ENCODE measurements around the gene EDC3. TPM values are rescaled to one million over a fixed set of nuclear protein-coding genes. Genes with fewer than 3 reads are reported as not detected.
A peak's percentile ranks its signal among the peaks of the same experiment; 100 is the strongest.

Gene EDC3
- total RNA-seq, 2 experiments from 2014 or later = 34.9 to 41.1 TPM

GRCh38 chr15:74593122-74593521, 102.7 kb downstream of the EDC3 start:
- POLR2A ChIA-PET = no interaction called here

GRCh38 chr15:74592222-74592621, 103.6 kb downstream of the EDC3 start:
- H3K27ac Mint-ChIP-seq = no peak overlapping the region

More at GRCh38 chr15:74593122-74593521, 102.7 kb downstream of the EDC3 start:
- H3K27me3 Mint-ChIP-seq = no peaks in the 10 kb centered on the region
- H3K4me1 Mint-ChIP-seq = peaks cover 4% of the 10 kb centered on the region
- DNase-seq = no peak
- peak overlapping the region; percentile 57 for H3K27ac Mint-ChIP-seq
- no peaks in the 10 kb centered on the region for H3K9me3 Mint-ChIP-seq
- CTCF ChIA-PET = interaction anchor here (0.7 kb wide), 1 partner anchor 15 kb away, joined by 4 read pairs; no protein-coding TSS in a partner anchor
- peaks cover 36% of the 10 kb centered on the region for H3K36me3 Mint-ChIP-seq (ENCODE audit: low read depth)
- no peak overlapping the region for H3K4me3 Mint-ChIP-seq

GRCh38 chr15:74589826-74590225, 106.0 kb downstream of the EDC3 start:
- CTCF ChIA-PET = interaction anchor here (1.0 kb wide), 2 partner anchors 13 to 43 kb away, joined by 3 read pairs; no protein-coding TSS in a partner anchor
- H3K27ac Mint-ChIP-seq = no peak overlapping the region
- H3K9me3 Mint-ChIP-seq = no peaks in the 10 kb centered on the region
- peaks cover 36% of the 10 kb centered on the region for H3K36me3 Mint-ChIP-seq (ENCODE audit: low read depth)
- no peak for DNase-seq
- H3K27me3 Mint-ChIP-seq = no peaks in the 10 kb centered on the region
- H3K4me3 Mint-ChIP-seq = no peak overlapping the region
- H3K4me1 Mint-ChIP-seq = no peaks in the 10 kb centered on the region
- POLR2A ChIA-PET = no interaction called here

More at GRCh38 chr15:74592222-74592621, 103.6 kb downstream of the EDC3 start:
- peaks cover 35% of the 10 kb centered on the region for H3K36me3 Mint-ChIP-seq (ENCODE audit: low read depth)
- ChIA-PET CTCF (no interaction called here), POLR2A (no interaction called here)
- H3K4me3 Mint-ChIP-seq = no peak overlapping the region
- no peaks in the 10 kb centered on the region for H3K9me3 Mint-ChIP-seq
- no peak for DNase-seq
- no peaks in the 10 kb centered on the region for H3K27me3 Mint-ChIP-seq
- no peaks in the 10 kb centered on the region for H3K4me1 Mint-ChIP-seq

- H3K9me3 Mint-ChIP-seq = no peaks in the 10 kb centered on the region
- peaks cover 9% of the 10 kb centered on the region for H3K4me1 Mint-ChIP-seq
- no peak overlapping the region for H3K4me3 Mint-ChIP-seq
- H3K27me3 Mint-ChIP-seq = no peaks in the 10 kb centered on the region
- DNase-seq = no peak
- CTCF ChIA-PET = no interaction called here
- H3K36me3 Mint-ChIP-seq (ENCODE audit: low read depth) = peaks cover 21% of the 10 kb centered on the region
- POLR2A ChIA-PET = no interaction called here
- H3K27ac Mint-ChIP-seq = no peak overlapping the region
These were observed 110.0 kb downstream of the EDC3 start for GRCh38 chr15:74585857-74586256.

GRCh38 chr15:74585191-74585590, 110.6 kb downstream of the EDC3 start:
- Mint-ChIP-seq H3K4me1 (peaks cover 9% of the 10 kb centered on the region), H3K9me3 (no peaks in the 10 kb centered on the region), H3K36me3 (ENCODE audit: low read depth) (peaks cover 17% of the 10 kb centered on the region), H3K4me3 (no peak overlapping the region), H3K27ac (no peak overlapping the region), H3K27me3 (no peaks in the 10 kb centered on the region)
- ChIA-PET POLR2A (no interaction called here), CTCF (interaction anchor here (1.0 to 1.5 kb wide), 3 partner anchors 9 to 14 kb away, joined by 3 read pairs; no protein-coding TSS in a partner anchor)
- DNase-seq = no peak

- Mint-ChIP-seq H3K36me3 (ENCODE audit: low read depth) (peaks cover 14% of the 10 kb centered on the region), H3K27me3 (no peaks in the 10 kb centered on the region), H3K4me3 (no peak overlapping the region), H3K4me1 (peaks cover 9% of the 10 kb centered on the region), H3K9me3 (no peaks in the 10 kb centered on the region), H3K27ac (peak overlapping the region; percentile 19)
- ChIA-PET CTCF (interaction anchor here (1.0 to 1.5 kb wide), 3 partner anchors 9 to 13 kb away, joined by 3 read pairs; no protein-coding TSS in a partner anchor), POLR2A (no interaction called here)
- DNase-seq = no peak
These were observed 111.0 kb downstream of the EDC3 start for GRCh38 chr15:74584779-74585178.

- Mint-ChIP-seq H3K36me3 (ENCODE audit: low read depth) (peaks cover 10% of the 10 kb centered on the region), H3K4me3 (no peak overlapping the region), H3K27ac (peak overlapping the region; percentile 19), H3K4me1 (peaks cover 9% of the 10 kb centered on the region), H3K9me3 (no peaks in the 10 kb centered on the region), H3K27me3 (no peaks in the 10 kb centered on the region)
- POLR2A ChIA-PET = no interaction called here
- DNase-seq = no peak
- CTCF ChIA-PET = interaction anchor here (0.6 to 1.5 kb wide), 5 partner anchors 8 to 920 kb away, joined by 3 to 5 read pairs (median 3); no protein-coding TSS in a partner anchor
These were observed 111.6 kb downstream of the EDC3 start for GRCh38 chr15:74584204-74584603.

Other genes starting within 250 kb of the EDC3 start
- gene UBL7, start 234.9 kb downstream of the EDC3 start, total RNA-seq = 10 to 100 TPM; 52.2 to 53.7 TPM
- gene ARID3B, start 154.8 kb downstream of the EDC3 start, total RNA-seq = 10 to 100 TPM; 28.3 to 29.0 TPM
- gene CLK3, start 80.2 kb downstream of the EDC3 start, total RNA-seq = 100 to 1,000 TPM; 126 to 134 TPM
- 1 to 10 TPM; 2.2 to 2.9 TPM for gene CYP1A1, start 29.5 kb upstream of the EDC3 start, total RNA-seq
- gene CYP1A2, start 52.8 kb upstream of the EDC3 start, total RNA-seq = not detected
- 100 to 1,000 TPM; 315 to 348 TPM for gene CSK, start 86.1 kb upstream of the EDC3 start, total RNA-seq
- gene LMAN1L, start 116.8 kb upstream of the EDC3 start, total RNA-seq = under 1 TPM; 0.87 to 0.92 TPM
- under 1 TPM; 0.12 to 0.19 TPM for gene CPLX3, start 130.6 kb upstream of the EDC3 start, total RNA-seq
- gene ULK3, start 147.1 kb upstream of the EDC3 start, total RNA-seq = 10 to 100 TPM; 56.6 to 66.4 TPM
- gene SCAMP2, start 177.3 kb upstream of the EDC3 start, total RNA-seq = 100 to 1,000 TPM; 126 to 128 TPM
- 10 to 100 TPM; 58.1 to 64.1 TPM for gene MPI, start 194.0 kb upstream of the EDC3 start, total RNA-seq
- gene FAM219B, start 210.8 kb upstream of the EDC3 start, total RNA-seq = 10 to 100 TPM; 65.8 to 68.2 TPM
- gene COX5A, start 242.0 kb upstream of the EDC3 start, total RNA-seq = 100 to 1,000 TPM; 236 to 239 TPM

All from activated CD4-positive, alpha-beta T cell treated with anti-CD3 and anti-CD28 coated beads, Interleukin-2, amount 10 ng/mL, durations not matched to agents 7 days and 5 days (primary cell).